ENCODE data around the gene AMIGO2.

DNA sequence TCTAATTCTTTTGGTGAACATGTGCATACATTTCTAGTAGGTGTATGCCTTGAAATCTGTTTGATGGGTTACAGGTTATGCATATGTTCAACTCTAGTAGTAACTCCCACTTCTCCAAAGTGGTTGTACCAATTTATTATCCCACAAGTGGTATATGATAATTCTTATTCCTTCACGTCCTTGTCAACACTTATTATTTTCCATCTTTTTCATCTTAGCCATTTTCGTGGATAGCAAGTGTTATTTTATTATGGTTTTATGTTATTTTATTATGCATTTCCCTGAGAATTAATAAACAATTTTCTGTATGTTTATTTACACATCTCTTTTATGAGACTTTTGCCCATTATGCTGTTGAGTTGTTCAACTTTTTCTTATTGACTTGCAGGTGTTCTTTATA, 11.2 kb upstream of the AMIGO2 start:
- TF ChIP-seq, protein P1, sequence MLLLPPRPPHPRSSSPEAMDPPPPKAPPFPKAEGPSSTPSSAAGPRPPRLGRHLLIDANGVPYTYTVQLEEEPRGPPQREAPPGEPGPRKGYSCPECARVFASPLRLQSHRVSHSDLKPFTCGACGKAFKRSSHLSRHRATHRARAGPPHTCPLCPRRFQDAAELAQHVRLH (tag by site-specific recombination; IDR thresholded peaks at IDR 0.05) = no peak
- TF ChIP-seq CTCF (tag by site-specific recombination; IDR thresholded peaks at IDR 0.05) = no peak

Data from HEK293 (cell line).